ENCODE measurements around the gene RHOXF1.

DNA sequence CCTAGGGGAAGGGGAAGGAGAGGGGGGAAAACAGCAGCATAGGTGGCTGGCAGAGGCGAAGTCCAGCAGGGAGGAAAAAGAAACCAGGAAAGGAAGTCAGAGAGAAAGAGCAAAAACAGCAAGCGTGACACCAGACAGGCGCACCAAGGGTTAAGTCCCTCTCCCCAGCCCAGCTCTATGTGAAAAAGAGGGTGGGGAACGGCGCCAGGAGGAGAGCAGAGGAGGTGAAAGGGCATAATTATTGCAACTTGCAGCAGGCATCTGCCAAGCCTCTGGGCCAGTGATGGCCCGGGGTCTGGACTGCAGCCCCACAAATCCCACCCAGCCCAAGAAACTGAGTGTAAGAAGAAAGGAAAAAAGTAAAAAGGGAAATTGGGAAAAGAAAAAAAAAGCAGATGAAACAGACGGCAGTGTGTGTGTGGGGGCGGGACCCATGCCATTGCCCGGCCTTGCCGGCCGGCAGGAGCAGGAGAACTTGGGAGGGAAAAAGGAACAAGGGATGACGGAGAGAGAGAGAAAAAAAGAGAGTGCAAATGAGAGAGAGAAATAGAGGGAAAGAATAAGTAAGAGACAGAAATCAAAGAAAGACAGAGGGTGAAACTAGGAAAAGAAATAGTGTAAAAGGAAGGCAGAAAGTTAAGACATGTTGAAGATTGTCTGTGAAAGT lies 28.6 kb upstream of the RHOXF1 start:
- TF ChIP-seq, protein P1, sequence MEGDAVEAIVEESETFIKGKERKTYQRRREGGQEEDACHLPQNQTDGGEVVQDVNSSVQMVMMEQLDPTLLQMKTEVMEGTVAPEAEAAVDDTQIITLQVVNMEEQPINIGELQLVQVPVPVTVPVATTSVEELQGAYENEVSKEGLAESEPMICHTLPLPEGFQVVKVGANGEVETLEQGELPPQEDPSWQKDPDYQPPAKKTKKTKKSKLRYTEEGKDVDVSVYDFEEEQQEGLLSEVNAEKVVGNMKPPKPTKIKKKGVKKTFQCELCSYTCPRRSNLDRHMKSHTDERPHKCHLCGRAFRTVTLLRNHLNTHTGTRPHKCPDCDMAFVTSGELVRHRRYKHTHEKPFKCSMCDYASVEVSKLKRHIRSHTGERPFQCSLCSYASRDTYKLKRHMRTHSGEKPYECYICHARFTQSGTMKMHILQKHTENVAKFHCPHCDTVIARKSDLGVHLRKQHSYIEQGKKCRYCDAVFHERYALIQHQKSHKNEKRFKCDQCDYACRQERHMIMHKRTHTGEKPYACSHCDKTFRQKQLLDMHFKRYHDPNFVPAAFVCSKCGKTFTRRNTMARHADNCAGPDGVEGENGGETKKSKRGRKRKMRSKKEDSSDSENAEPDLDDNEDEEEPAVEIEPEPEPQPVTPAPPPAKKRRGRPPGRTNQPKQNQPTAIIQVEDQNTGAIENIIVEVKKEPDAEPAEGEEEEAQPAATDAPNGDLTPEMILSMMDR (IDR thresholded peaks at IDR 0.05), result no peak
- TF ChIP-seq POLR2A (IDR thresholded peaks at IDR 0.05; ENCODE audit: low read depth) (no peak), EP300 (IDR thresholded peaks at IDR 0.05) (no peak)
